Measurements from ENCODE around the gene LRCH2. TPM values are rescaled to one million over a fixed set of nuclear protein-coding genes. Genes with fewer than 3 reads are reported as not detected.

LRCH2 gene
- total and polyA plus RNA-seq, 2 of the 13 experiments (the other 11 are each of a cell fraction or from before 2014, with no cell fraction given): not detected

DNA sequence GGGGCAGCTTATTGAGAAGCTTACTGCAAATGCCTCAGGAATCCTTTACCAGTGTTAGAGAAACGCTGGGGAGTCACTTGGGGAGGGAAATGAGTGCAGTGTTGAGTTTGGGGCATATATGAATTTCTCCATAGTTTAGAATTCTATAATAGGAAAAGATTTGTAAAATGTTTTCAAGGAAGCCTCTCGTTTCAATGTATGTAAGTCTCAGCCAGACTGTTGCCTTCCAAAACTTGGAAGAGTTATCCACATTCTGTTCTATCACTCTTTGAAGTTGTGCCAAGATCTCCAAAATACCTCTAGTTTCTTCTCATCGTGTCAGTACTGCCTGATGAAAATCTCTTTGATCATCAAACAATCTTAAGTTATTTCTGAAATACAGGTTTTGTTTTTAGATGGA, 565 bp upstream of the LRCH2 start:
- Histone ChIP-seq H3K4me1 (ENCODE audit: insufficient read depth, low read length) (no peaks in the 10 kb centered on the region), H3K36me3 (replicated peaks in 1 of 2; ENCODE audit: control insufficient read depth in 1 of 2, insufficient read depth in 2 of 2, low read length in 2 of 2) (no peaks in the 10 kb centered on the region), H3K9me3 (ENCODE audit: low read length) (no peaks in the 10 kb centered on the region), H3K79me2 (ENCODE audit: insufficient read depth, low read length) (no peaks in the 10 kb centered on the region), H3K27me3 (ENCODE audit: control insufficient read depth in 1 of 2, insufficient read depth in 2 of 2, low read length in 2 of 2) (peaks cover 1 to 10% of the 10 kb centered on the region in 2 experiments; a peak in 2 of 5 replicates), H2AFZ (ENCODE audit: low read length) (no peak overlapping the region), H3K9ac (ENCODE audit: insufficient read depth, low read depth, low read length) (no peak overlapping the region), H3K27ac (ENCODE audit: extremely low read length, insufficient read depth, low read length) (no peak overlapping the region), H4K20me1 (ENCODE audit: insufficient read depth, low read length) (no peaks in the 10 kb centered on the region), H3K4me2 (ENCODE audit: low read depth, low read length) (no peak overlapping the region), H3K4me3 (replicated peaks in 1 of 3; ENCODE audit: insufficient read depth in 1 of 3, low read depth in 2 of 3, low read length in 3 of 3) (no peak overlapping the region)
- WGBS (ENCODE audit: low lambda C conversion rate): 3% methylated on average over 3 of the region's 3 CpGs
- BruUV-seq (replicated peaks): no TSS peak
- no peak for ATAC-seq
- POLR2A ChIA-PET: no interaction called here
- intact Hi-C loops (cut with micrococcal nuclease; ENCODE audit: unreplicated experiment) (no loop called here), in situ Hi-C loops (cut with HindIII; ENCODE audit: extremely low pct_ligation_motif_present, low pct_unique_long_range_greater_than_20kb) (no loop called here)
- CTCF ChIA-PET (ENCODE audit: low intra/inter-chr PET ratio, low total read pairs): no interaction called here
- DNase-seq (ENCODE audit: low spot score): no peak
- FAIRE-seq: no peak
- TF ChIP-seq ZNF766 (CRISPR knock-in tag; IDR thresholded peaks at IDR 0.05; ENCODE audit: borderline replicate concordance): no peak
- TF ChIP-seq YY1 (IDR thresholded peaks at IDR 0.05; ENCODE audit: insufficient read depth, insufficient replicate concordance, low read depth, low read length): no peak
- TF ChIP-seq KLF12 (CRISPR knock-in tag; IDR thresholded peaks at IDR 0.05; ENCODE audit: borderline replicate concordance): no peak
- no peak for TF ChIP-seq GATAD2A (CRISPR knock-in tag; IDR thresholded peaks at IDR 0.05)
- TF ChIP-seq, protein P1, sequence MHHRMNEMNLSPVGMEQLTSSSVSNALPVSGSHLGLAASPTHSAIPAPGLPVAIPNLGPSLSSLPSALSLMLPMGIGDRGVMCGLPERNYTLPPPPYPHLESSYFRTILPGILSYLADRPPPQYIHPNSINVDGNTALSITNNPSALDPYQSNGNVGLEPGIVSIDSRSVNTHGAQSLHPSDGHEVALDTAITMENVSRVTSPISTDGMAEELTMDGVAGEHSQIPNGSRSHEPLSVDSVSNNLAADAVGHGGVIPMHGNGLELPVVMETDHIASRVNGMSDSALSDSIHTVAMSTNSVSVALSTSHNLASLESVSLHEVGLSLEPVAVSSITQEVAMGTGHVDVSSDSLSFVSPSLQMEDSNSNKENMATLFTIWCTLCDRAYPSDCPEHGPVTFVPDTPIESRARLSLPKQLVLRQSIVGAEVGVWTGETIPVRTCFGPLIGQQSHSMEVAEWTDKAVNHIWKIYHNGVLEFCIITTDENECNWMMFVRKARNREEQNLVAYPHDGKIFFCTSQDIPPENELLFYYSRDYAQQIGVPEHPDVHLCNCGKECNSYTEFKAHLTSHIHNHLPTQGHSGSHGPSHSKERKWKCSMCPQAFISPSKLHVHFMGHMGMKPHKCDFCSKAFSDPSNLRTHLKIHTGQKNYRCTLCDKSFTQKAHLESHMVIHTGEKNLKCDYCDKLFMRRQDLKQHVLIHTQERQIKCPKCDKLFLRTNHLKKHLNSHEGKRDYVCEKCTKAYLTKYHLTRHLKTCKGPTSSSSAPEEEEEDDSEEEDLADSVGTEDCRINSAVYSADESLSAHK (CRISPR knock-in tag; IDR thresholded peaks at IDR 0.05; ENCODE audit: borderline replicate concordance): no peak
- no peak for TF ChIP-seq ZNF782 (CRISPR knock-in tag; IDR thresholded peaks at IDR 0.05; ENCODE audit: borderline replicate concordance)

All from HepG2 (cell line).